ENCODE measurements around the gene VPS45.
"Not testable (repeated sequence)": the region's sequence is repeated elsewhere in the genome, so short reads cannot be mapped to it uniquely, and the experiment has no call there.

VPS45 gene

GRCh38 chr1:150144606-150145005 lies 77.0 kb downstream of the VPS45 start:
- no peak for DNase-seq (ENCODE audit: extremely low read depth, low read depth)
- TF ChIP-seq, protein P1, sequence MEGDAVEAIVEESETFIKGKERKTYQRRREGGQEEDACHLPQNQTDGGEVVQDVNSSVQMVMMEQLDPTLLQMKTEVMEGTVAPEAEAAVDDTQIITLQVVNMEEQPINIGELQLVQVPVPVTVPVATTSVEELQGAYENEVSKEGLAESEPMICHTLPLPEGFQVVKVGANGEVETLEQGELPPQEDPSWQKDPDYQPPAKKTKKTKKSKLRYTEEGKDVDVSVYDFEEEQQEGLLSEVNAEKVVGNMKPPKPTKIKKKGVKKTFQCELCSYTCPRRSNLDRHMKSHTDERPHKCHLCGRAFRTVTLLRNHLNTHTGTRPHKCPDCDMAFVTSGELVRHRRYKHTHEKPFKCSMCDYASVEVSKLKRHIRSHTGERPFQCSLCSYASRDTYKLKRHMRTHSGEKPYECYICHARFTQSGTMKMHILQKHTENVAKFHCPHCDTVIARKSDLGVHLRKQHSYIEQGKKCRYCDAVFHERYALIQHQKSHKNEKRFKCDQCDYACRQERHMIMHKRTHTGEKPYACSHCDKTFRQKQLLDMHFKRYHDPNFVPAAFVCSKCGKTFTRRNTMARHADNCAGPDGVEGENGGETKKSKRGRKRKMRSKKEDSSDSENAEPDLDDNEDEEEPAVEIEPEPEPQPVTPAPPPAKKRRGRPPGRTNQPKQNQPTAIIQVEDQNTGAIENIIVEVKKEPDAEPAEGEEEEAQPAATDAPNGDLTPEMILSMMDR (IDR thresholded peaks at IDR 0.05; ENCODE audit: low read depth, low read length), result no peak

DNA sequence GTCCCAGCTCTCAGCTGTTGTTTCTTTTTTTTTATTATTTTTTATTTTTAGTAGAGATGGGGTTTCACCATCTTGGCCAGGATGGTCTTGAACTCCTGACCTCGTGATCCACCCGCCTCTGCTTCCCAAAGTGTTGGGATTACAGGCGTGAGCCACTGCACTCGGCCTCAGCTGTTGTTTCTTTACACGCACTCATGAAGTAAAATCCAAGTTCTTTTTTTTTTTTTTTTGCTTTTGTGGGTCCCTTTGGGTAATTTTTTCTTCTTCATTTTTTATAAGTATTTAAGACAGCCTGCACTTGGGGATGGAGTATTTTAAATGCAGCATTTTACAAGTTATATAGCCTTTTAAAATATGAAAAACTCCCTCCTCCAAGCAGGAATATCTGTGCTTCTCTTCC lies 78.4 kb downstream of the VPS45 start:
- DNase-seq (ENCODE audit: extremely low read depth, low read depth), result not testable (repeated sequence)

- TF ChIP-seq, protein P1 (IDR thresholded peaks at IDR 0.05; ENCODE audit: low read depth, low read length), result no peak
- no peak for DNase-seq (ENCODE audit: extremely low read depth, low read depth)
Observed at GRCh38 chr1:150146849-150147542, 79.4 kb downstream of the VPS45 start.

DNA sequence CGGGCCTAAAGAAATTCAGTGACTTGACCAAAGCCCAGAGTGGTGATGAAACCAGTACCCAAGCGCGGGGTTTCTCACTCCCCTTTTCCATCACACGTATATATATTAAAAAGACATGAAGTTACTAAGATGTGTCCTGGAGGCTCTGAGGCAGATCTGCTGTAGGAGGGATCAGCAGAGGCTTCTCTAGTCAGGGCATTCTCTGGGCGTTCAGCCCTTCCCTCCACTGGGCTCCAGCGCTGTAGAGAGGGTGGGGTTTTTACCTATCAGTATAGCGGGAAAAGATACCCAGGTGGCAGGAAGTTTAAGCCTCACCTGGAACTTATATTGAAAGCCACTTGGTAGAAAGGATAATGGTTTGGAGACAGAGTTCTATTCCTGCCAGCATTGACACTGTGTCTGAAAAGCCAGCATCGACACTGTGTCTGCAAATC lies 81.3 kb downstream of the VPS45 start:
- no peak for DNase-seq (ENCODE audit: extremely low read depth, low read depth)
- TF ChIP-seq, protein P1 (IDR thresholded peaks at IDR 0.05; ENCODE audit: low read depth, low read length), result no peak

GRCh38 chr1:150149271-150150132 lies 81.9 kb downstream of the VPS45 start, which contains the start of gene PLEKHO1:
PLEKHO1 (plus strand) TSS chr1:150149916; CDS start chr1:150150258, 342 bp downstream.
- peak; percentile 49 for DNase-seq (ENCODE audit: extremely low read depth, low read depth)
- TF ChIP-seq, protein P1 (IDR thresholded peaks at IDR 0.05; ENCODE audit: low read depth, low read length), result no peak

DNA sequence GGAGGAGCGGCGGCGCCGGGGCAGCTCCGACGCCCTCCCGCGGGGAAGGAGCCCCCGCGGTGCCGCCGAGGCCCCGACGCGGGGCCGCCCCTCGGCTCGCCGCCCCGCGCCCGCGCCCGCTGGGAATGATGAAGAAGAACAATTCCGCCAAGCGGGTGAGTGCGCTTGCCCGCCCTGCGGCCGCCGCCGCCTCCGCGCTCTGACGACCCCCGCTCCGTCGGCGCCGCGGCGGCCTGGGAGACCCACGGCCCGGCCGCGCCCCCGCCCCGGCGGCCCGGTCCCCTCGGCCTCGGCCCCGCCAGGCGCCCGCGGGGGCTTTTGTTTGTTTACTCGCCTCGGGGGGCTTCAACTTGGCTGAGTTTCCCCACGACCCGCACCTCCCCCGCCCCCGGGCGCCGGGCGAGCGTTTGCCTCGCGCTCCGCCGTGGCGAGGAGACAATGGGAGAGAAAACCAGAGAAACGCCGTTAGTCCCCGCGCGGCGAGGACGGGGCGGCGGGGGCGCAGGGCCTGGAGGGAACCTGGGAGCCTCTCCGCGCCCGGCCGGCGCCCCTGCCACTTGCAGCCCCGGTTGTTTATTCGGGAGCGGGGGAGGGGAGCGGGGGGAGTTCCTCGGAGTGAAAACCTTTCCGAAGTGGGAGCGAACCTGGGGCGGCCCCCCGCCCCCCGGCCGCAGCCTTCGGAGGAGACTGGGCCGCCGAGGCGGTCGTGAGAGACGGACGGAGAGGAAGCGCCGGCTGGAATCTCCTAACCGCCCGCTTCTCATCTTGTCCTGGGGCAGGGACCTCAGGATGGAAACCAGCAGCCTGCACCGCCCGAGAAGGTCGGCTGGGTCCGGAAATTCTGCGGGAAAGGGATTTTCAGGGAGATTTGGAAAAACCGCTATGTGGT lies 82.8 kb downstream of the VPS45 start:
- TF ChIP-seq, protein P1 (IDR thresholded peaks at IDR 0.05; ENCODE audit: low read depth, low read length), result no peak
- DNase-seq (ENCODE audit: extremely low read depth, low read depth), result no peak
